Upper lobe of right lung (tissue), 1 donor: ENCODE measurements around the gene UBE2I. TPM values are rescaled to one million over a fixed set of nuclear protein-coding genes. Genes with fewer than 3 reads are reported as not detected.

Experiments
- ATAC-seq: fragments of 200-7000 bp; cut with Tn5 transposase; one replicate; pipeline ENCODE4 v1.9.1; 2020; ENCODE audit warnings: mild to moderate bottlenecking, moderate library complexity
- DNase-seq: peaks from one replicate; pipeline ENCODE4 v3.0.0-alpha.2; 2020
- H3K27ac ChIP-seq: fragments of 200-600 bp; one replicate; pipeline ENCODE4 v1.8.0; 2022
- H3K27me3 ChIP-seq: fragments of 200-600 bp; one replicate; pipeline ENCODE4 v1.8.0; 2022; ENCODE audit warnings: mild to moderate bottlenecking
- H3K36me3 ChIP-seq: fragments of 200-600 bp; one replicate; pipeline ENCODE4 v1.8.0; 2022
- H3K4me1 ChIP-seq: fragments of 200-600 bp; one replicate; pipeline ENCODE4 v1.8.0; 2022
- H3K4me3 ChIP-seq: fragments of 200-600 bp; one replicate; pipeline ENCODE4 v1.8.0; 2022; ENCODE audit warnings: mild to moderate bottlenecking
- H3K9me3 ChIP-seq: fragments of 200-600 bp; one replicate; pipeline ENCODE4 v1.8.0; 2022
- CTCF ChIP-seq: fragments of 200-600 bp; IDR thresholded peaks from one replicate; pipeline ENCODE4 v1.8.0; 2022; ENCODE audit warnings: antibody characterized with exemption
- intact Hi-C: fragments of 100-400 bp; cut with DNase I; formaldehyde crosslinking; loops from one replicate; pipeline ENCODE4 v1.11.0; 2022
- total RNA-seq: library from RNA; stranded (reverse); fragmentation: NEBNext Ultra II Directional; extraction: Animal tissue kit (Norgen Biotek cat#: 25700); gene quantifications from one replicate; pipeline ENCODE4 v1.2.1, GENCODE V29; 2021
- donor health status: DM: no; HTN: yes; CAD: no; lungs with severe emphysema.

Gene UBE2I
- total RNA-seq, 1 donor from 2014 or later = 95.6 TPM

GRCh38 chr16:1354815-1355540 is 45.5 kb downstream of the UBE2I start:
- Histone ChIP-seq H3K36me3 (peaks cover 10% of the 10 kb centered on the region), H3K27ac (no peak overlapping the region), H3K4me1 (peaks cover 15% of the 10 kb centered on the region), H3K9me3 (no peaks in the 10 kb centered on the region), H3K27me3 (no peaks in the 10 kb centered on the region), H3K4me3 (no peak overlapping the region)
- intact Hi-C loops = no loop called here
- ATAC-seq = no peak
- TF ChIP-seq CTCF = no peak
- no peak for DNase-seq

GRCh38 chr16:1355591-1355990 is 46.2 kb downstream of the UBE2I start:
- Histone ChIP-seq H3K36me3 (peaks cover 12% of the 10 kb centered on the region), H3K4me1 (peaks cover 11% of the 10 kb centered on the region), H3K27ac (no peak overlapping the region), H3K9me3 (no peaks in the 10 kb centered on the region), H3K4me3 (no peak overlapping the region), H3K27me3 (no peaks in the 10 kb centered on the region)
- no peak for ATAC-seq
- intact Hi-C loops = no loop called here
- no peak for DNase-seq
- no peak for TF ChIP-seq CTCF

GRCh38 chr16:1356061-1356900 is 46.8 kb downstream of the UBE2I start:
- Histone ChIP-seq H3K4me3 (no peak overlapping the region), H3K27ac (no peak overlapping the region), H3K27me3 (no peaks in the 10 kb centered on the region), H3K9me3 (no peaks in the 10 kb centered on the region), H3K4me1 (peaks cover 6% of the 10 kb centered on the region), H3K36me3 (peaks cover 17% of the 10 kb centered on the region)
- no peak for TF ChIP-seq CTCF
- DNase-seq (no peak), ATAC-seq (no peak)
- intact Hi-C loops = no loop called here

GRCh38 chr16:1357906-1358566 is 48.6 kb downstream of the UBE2I start:
- H3K4me3 ChIP-seq = no peak overlapping the region
- intact Hi-C loops = no loop called here
- no peaks in the 10 kb centered on the region for H3K27me3 ChIP-seq
- no peak overlapping the region for H3K27ac ChIP-seq
- no peaks in the 10 kb centered on the region for H3K9me3 ChIP-seq
- peak; percentile 12 for ATAC-seq
- no peak for TF ChIP-seq CTCF
- no peaks in the 10 kb centered on the region for H3K4me1 ChIP-seq
- H3K36me3 ChIP-seq = peaks cover 34% of the 10 kb centered on the region
- no peak for DNase-seq

GRCh38 chr16:1361685-1362360 is 52.4 kb downstream of the UBE2I start:
- H3K27me3 ChIP-seq = no peaks in the 10 kb centered on the region
- no peak overlapping the region for H3K4me3 ChIP-seq
- intact Hi-C loops = no loop called here
- no peak for TF ChIP-seq CTCF
- ATAC-seq (no peak), DNase-seq (no peak)
- no peak overlapping the region for H3K27ac ChIP-seq
- no peaks in the 10 kb centered on the region for H3K9me3 ChIP-seq
- peaks cover 69% of the 10 kb centered on the region for H3K36me3 ChIP-seq
- H3K4me1 ChIP-seq = no peaks in the 10 kb centered on the region
